CD4-positive, alpha-beta T cell treated with Interleukin-21 for 1 hour (primary cell): ENCODE results near the gene MTMR3.

Experiments
- DNase-seq: peaks from one replicate; pipeline ENCODE4 v3.0.0-alpha.2; 2020

Gene MTMR3

GRCh38 chr22:29871684-29872083, 11.3 kb upstream of the MTMR3 start:
- DNase-seq = no peak

GRCh38 chr22:29872144-29872893, 10.7 kb upstream of the MTMR3 start:
- DNase-seq = no peak

GRCh38 chr22:29872989-29873388, 10.0 kb upstream of the MTMR3 start:
- DNase-seq = no peak

GRCh38 chr22:29873943-29874342, 9.0 kb upstream of the MTMR3 start:
- DNase-seq = no peak

- no peak for DNase-seq
Measured at GRCh38 chr22:29877620-29878019, 5.4 kb upstream of the MTMR3 start.

GRCh38 chr22:29879753-29880152, 3.2 kb upstream of the MTMR3 start:
- DNase-seq = peak; percentile 14

- no peak for DNase-seq
Measured at GRCh38 chr22:29882716-29883044, 294 bp upstream of the MTMR3 start.

- no peak for DNase-seq
Measured at GRCh38 chr22:29883775-29884097, 762 bp downstream of the MTMR3 start.

- no peak for DNase-seq
Measured at GRCh38 chr22:29885610-29886009, 2.6 kb downstream of the MTMR3 start.

GRCh38 chr22:29886596-29886995, 3.6 kb downstream of the MTMR3 start:
- no peak for DNase-seq

GRCh38 chr22:29887358-29887757, 4.4 kb downstream of the MTMR3 start:
- no peak for DNase-seq

- DNase-seq = no peak
Measured at GRCh38 chr22:29890760-29891159, 7.8 kb downstream of the MTMR3 start.

GRCh38 chr22:29892315-29893156, 9.6 kb downstream of the MTMR3 start:
- DNase-seq = no peak

GRCh38 chr22:29901354-29901753, 18.4 kb downstream of the MTMR3 start:
- no peak for DNase-seq

GRCh38 chr22:29903371-29903770, 20.4 kb downstream of the MTMR3 start:
- DNase-seq = no peak

GRCh38 chr22:29904020-29904419, 21.0 kb downstream of the MTMR3 start:
- DNase-seq = no peak

- no peak for DNase-seq
Measured at GRCh38 chr22:29907753-29908515, 25.0 kb downstream of the MTMR3 start.

- DNase-seq = no peak
Measured at GRCh38 chr22:29912141-29912540, 29.2 kb downstream of the MTMR3 start.

- no peak for DNase-seq
Measured at GRCh38 chr22:29912605-29913398, 29.8 kb downstream of the MTMR3 start.

- DNase-seq = no peak
Measured at GRCh38 chr22:29914165-29914564, 31.2 kb downstream of the MTMR3 start.

- no peak for DNase-seq
Measured at GRCh38 chr22:29914991-29915533, 32.1 kb downstream of the MTMR3 start.

- DNase-seq = no peak
Measured at GRCh38 chr22:29916007-29916544, 33.1 kb downstream of the MTMR3 start.
